GM12878 (cell line): ENCODE data around the gene OR2D3. TPM values are rescaled to one million over a fixed set of nuclear protein-coding genes. Genes with fewer than 3 reads are reported as not detected.

Experiments used
- ATAC-seq: fragments of 200-7000 bp; cut with Tn5 transposase; 3 replicates; pipeline ENCODE4 v1.9.1; 2020; ENCODE audit warnings: mild to moderate bottlenecking, moderate library complexity
- BruUV-seq: library from RNA; stranded (reverse); fragments of 400-500 nt; replicated peaks from 2 replicates; lab custom pipeline; 2021; lab: Mats Ljungman, UMichigan
- CTCF ChIA-PET: fragments of 300-600 bp; sonication (Branson Sonifier 250); formaldehyde crosslinking; extraction: SDS; loops from one replicate; lab custom pipeline; 2021; ENCODE audit warnings: inconsistent platforms; lab: Yijun Ruan, JAX
- POLR2A ChIA-PET: fragments of 350-600 bp; formaldehyde crosslinking; extraction: SDS; loops from one replicate; lab custom pipeline; 2021; ENCODE audit warnings: inconsistent platforms; lab: Charles Lee
- RAD21 ChIA-PET: fragments of 300-600 bp; sonication (Branson Sonifier 250); formaldehyde crosslinking; loops from one replicate; lab custom pipeline; 2023; ENCODE audit warnings: antibody characterized with exemption; ENCODE audit not compliant: unreplicated experiment; lab: Charles Lee
- SMC1A ChIA-PET: fragments of 300-600 bp; sonication (Branson Sonifier 250); formaldehyde crosslinking; loops from one replicate; lab custom pipeline; 2023; ENCODE audit not compliant: unreplicated experiment, uncharacterized antibody; lab: Charles Lee
- DNase-seq: peaks from one replicate; pipeline ENCODE4 v3.0.0-alpha.2; 2011; ENCODE audit warnings: low read depth, low spot score
- FAIRE-seq: peaks from 3 replicates; lab custom pipeline; 2011; peaks lifted over from hg19 to GRCh38; lab: Jason Lieb, UNC
- H2AFZ ChIP-seq: 2 replicates; pipeline ENCODE4 v1.6.0; 2011; ENCODE audit warnings: low read depth, low read length, control low read depth; ENCODE audit not compliant: control insufficient read depth
- H3K27ac ChIP-seq: 2 replicates; pipeline ENCODE4 v1.5.1; 2011; ENCODE audit warnings: control low read depth; ENCODE audit not compliant: control insufficient read depth, insufficient read depth
- H3K27me3 ChIP-seq, 2 experiments: replicated peaks in 1 of 2; 2 replicates each; pipeline versions ENCODE4 v1.6.0 to v1.6.1; 2011; ENCODE audit warnings: low read length in 1 of 2; ENCODE audit not compliant: control insufficient read depth in 2 of 2, insufficient read depth in 2 of 2
- H3K36me3 ChIP-seq, 2 experiments: 2 replicates each; pipeline ENCODE4 v1.5.1; 2011; ENCODE audit warnings: low read length in 1 of 2; ENCODE audit not compliant: control insufficient read depth in 2 of 2, insufficient read depth in 2 of 2
- H3K4me1 ChIP-seq: 2 replicates; pipeline ENCODE4 v1.6.1; 2011; ENCODE audit warnings: mild to moderate bottlenecking, low read length, moderate library complexity, mixed read lengths; ENCODE audit not compliant: control insufficient read depth, insufficient read depth
- H3K4me2 ChIP-seq: 2 replicates; pipeline ENCODE4 v1.6.0; 2011; ENCODE audit warnings: control low read depth; ENCODE audit not compliant: control insufficient read depth, insufficient read depth
- H3K4me3 ChIP-seq: fragments of 200-600 bp; sonication (generic); 2 replicates; pipeline ENCODE4 v1.5.1; 2016
- H3K79me2 ChIP-seq: 2 replicates; pipeline ENCODE4 v1.6.0; 2011; ENCODE audit warnings: low read length; ENCODE audit not compliant: control insufficient read depth, insufficient read depth
- H3K9ac ChIP-seq: 2 replicates; pipeline ENCODE4 v1.8.0; 2011; ENCODE audit warnings: low read length, control low read depth, mixed read lengths; ENCODE audit not compliant: control insufficient read depth, insufficient read depth
- H3K9me3 ChIP-seq: replicated peaks from 3 replicates; pipeline ENCODE4 v1.5.1; 2011; ENCODE audit warnings: mild to moderate bottlenecking, low read length; ENCODE audit not compliant: control insufficient read depth, insufficient read depth
- H4K20me1 ChIP-seq: 2 replicates; pipeline ENCODE4 v1.6.0; 2011; ENCODE audit not compliant: control insufficient read depth, insufficient read depth
- EGR1 ChIP-seq, 2 experiments: IDR thresholded peaks; 1 replicate in 1 of 2; 2 replicates in 1 of 2; pipeline ENCODE4 v1.6.1; 2011 to 2012; ENCODE audit warnings: low read depth in 2 of 2, low read length in 2 of 2, borderline replicate concordance in 1 of 2, mild to moderate bottlenecking in 1 of 2, moderate library complexity in 1 of 2
- KAT2A ChIP-seq: conservative IDR thresholded peaks from 2 replicates; pipeline ENCODE4 v1.6.1; 2011; ENCODE audit warnings: low read depth, low read length; ENCODE audit not compliant: control insufficient read depth
- KLF5 ChIP-seq: fragments of 450-650 bp; IDR thresholded peaks from 2 replicates; pipeline ENCODE4 v1.6.1; 2014; ENCODE audit warnings: mild to moderate bottlenecking; ENCODE audit not compliant: partially characterized antibody
- MEF2A ChIP-seq: IDR thresholded peaks from 2 replicates; pipeline ENCODE4 v1.6.1; 2011; ENCODE audit warnings: low read depth, mild to moderate bottlenecking, low read length, moderate library complexity; ENCODE audit not compliant: insufficient read depth
- POLR2AphosphoS2 ChIP-seq: IDR thresholded peaks from 2 replicates; pipeline ENCODE4 v1.6.1; 2011; ENCODE audit warnings: low read depth, mild to moderate bottlenecking, low read length, improper control_type of control experiment, moderate library complexity
- RBBP5 ChIP-seq: fragments of 200-600 bp; sonication (generic); conservative IDR thresholded peaks from 2 replicates; pipeline ENCODE4 v1.6.1; 2016
- RFX5 ChIP-seq: IDR thresholded peaks from 2 replicates; pipeline ENCODE4 v1.6.1; 2011; ENCODE audit warnings: low read depth, low read length, improper control_type of control experiment
- SRF ChIP-seq, 2 experiments: IDR thresholded peaks; 2 replicates each; pipeline ENCODE4 v1.6.1; 2011; ENCODE audit warnings: low read depth in 2 of 2, low read length in 2 of 2, mild to moderate bottlenecking in 1 of 2, moderate library complexity in 1 of 2
- YBX1 ChIP-seq: fragments of 450-650 bp; IDR thresholded peaks from 2 replicates; pipeline ENCODE4 v1.6.1; 2016; ENCODE audit warnings: antibody characterized with exemption
- WGBS: methylation state at CpG from one replicate; pipeline ENCODE4 v1.1.6; 2016; ENCODE audit warnings: low lambda C conversion rate; ENCODE audit not compliant: insufficient replicate concordance, insufficient coverage; ENCODE audit errors: missing lambda C conversion rate; 5-methylcytosine and 5-hydroxymethylcytosine counted together
- in situ Hi-C: fragments of 300-500 bp; cut with MboI; formaldehyde crosslinking; loops from 9 replicates; pipeline ENCODE4 v1.14.3; 2018; ENCODE audit warnings: mixed read lengths
- intact Hi-C: fragments of 100-400 bp; cut with micrococcal nuclease; formaldehyde crosslinking; loops from one replicate; pipeline ENCODE4 v1.14.2; 2022; ENCODE audit not compliant: unreplicated experiment
- polyA plus RNA-seq, 11 experiments: library from polyadenylated mRNA; depleted of rRNA in 4 of 11; unstranded in 6 of 11; stranded (reverse) in 5 of 11; fragments of >200 nt; fragmentation: Nextera tagmentation in 4 of 11; fragmentation: Illumina TruSeq in 1 of 11; extraction: Ambion mirVana in 4 of 11; extraction: Trizol in 1 of 11; gene quantifications; 1 replicate in 1 of 11; 2 replicates in 10 of 11; pipeline versions ENCODE4 v1.2.1 to v1.2.3, GENCODE V29; 2011 to 2016; ENCODE audit warnings: inconsistent platforms in 2 of 11, missing spikeins in 2 of 11, low read depth in 1 of 11
- total RNA-seq, 4 experiments: library from RNA; depleted of rRNA in 3 of 4; stranded (reverse); fragments of >200 nt in 3 of 4; fragmentation: Illumina TruSeq in 1 of 4; extraction: Trizol in 1 of 4; gene quantifications; 2 replicates each; pipeline versions ENCODE4 v1.2.1 to v1.2.3, GENCODE V29; 2013 to 2021
- TF ChIP-seq, protein P1 (sequence below): fragments of 450-650 bp; IDR thresholded peaks from 2 replicates; pipeline ENCODE4 v1.6.1; 2016; ENCODE audit warnings: mild to moderate bottlenecking
- TF ChIP-seq, protein P2 (sequence below): IDR thresholded peaks from 2 replicates; pipeline ENCODE4 v1.6.1; 2012; ENCODE audit warnings: low read depth, low read length, improper control_type of control experiment
- TF ChIP-seq, protein P3 (sequence below): fragments of 450-650 bp; IDR thresholded peaks from 2 replicates; pipeline ENCODE4 v1.6.1; 2017; ENCODE audit warnings: mild to moderate bottlenecking
- TF ChIP-seq, protein P4 (sequence below): IDR thresholded peaks from 2 replicates; pipeline ENCODE4 v1.6.1; 2011; ENCODE audit warnings: borderline replicate concordance, low read depth, mild to moderate bottlenecking, moderate library complexity, low read length; ENCODE audit not compliant: insufficient read depth, poor library complexity, severe bottlenecking
- TF ChIP-seq, protein P5 (sequence below): fragments of 450-650 bp; formaldehyde crosslinking; IDR thresholded peaks from 2 replicates; pipeline ENCODE4 v1.4.0; 2020; ENCODE audit warnings: mild to moderate bottlenecking, moderate library complexity

OR2D3 gene
- total and polyA plus RNA-seq, 10 of the 15 experiments (the other 5 are each of a cell fraction or from before 2014, with no cell fraction given) = 0.20 TPM; not detected in 9

DNA sequence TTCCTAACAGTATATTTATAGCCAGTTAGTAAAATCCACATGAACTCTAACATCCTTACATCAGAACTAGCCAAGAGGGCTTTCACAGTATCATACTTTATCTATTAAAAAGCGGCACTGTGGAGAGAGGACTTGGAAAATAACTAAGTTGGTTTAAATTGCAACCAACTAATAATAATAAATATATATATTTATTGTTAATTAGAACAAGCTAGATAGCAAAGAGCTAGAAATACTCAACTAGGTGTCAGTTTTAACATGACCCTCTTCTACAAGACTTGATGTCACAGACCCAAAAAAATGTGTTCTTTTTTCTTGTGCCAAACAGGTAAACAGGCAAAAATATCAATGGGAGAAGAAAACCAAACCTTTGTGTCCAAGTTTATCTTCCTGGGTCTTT lies at the start of gene OR2D3 (continued):
- TF ChIP-seq RFX5 (no peak), POLR2AphosphoS2 (no peak)
- TF ChIP-seq, protein P1, sequence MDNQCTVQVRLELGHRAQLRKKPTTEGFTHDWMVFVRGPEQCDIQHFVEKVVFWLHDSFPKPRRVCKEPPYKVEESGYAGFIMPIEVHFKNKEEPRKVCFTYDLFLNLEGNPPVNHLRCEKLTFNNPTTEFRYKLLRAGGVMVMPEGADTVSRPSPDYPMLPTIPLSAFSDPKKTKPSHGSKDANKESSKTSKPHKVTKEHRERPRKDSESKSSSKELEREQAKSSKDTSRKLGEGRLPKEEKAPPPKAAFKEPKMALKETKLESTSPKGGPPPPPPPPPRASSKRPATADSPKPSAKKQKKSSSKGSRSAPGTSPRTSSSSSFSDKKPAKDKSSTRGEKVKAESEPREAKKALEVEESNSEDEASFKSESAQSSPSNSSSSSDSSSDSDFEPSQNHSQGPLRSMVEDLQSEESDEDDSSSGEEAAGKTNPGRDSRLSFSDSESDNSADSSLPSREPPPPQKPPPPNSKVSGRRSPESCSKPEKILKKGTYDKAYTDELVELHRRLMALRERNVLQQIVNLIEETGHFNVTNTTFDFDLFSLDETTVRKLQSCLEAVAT = no peak
- TF ChIP-seq, protein P2, sequence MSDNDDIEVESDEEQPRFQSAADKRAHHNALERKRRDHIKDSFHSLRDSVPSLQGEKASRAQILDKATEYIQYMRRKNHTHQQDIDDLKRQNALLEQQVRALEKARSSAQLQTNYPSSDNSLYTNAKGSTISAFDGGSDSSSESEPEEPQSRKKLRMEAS = no peak
- TF ChIP-seq, protein P3, sequence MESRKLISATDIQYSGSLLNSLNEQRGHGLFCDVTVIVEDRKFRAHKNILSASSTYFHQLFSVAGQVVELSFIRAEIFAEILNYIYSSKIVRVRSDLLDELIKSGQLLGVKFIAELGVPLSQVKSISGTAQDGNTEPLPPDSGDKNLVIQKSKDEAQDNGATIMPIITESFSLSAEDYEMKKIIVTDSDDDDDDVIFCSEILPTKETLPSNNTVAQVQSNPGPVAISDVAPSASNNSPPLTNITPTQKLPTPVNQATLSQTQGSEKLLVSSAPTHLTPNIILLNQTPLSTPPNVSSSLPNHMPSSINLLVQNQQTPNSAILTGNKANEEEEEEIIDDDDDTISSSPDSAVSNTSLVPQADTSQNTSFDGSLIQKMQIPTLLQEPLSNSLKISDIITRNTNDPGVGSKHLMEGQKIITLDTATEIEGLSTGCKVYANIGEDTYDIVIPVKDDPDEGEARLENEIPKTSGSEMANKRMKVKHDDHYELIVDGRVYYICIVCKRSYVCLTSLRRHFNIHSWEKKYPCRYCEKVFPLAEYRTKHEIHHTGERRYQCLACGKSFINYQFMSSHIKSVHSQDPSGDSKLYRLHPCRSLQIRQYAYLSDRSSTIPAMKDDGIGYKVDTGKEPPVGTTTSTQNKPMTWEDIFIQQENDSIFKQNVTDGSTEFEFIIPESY = no peak
- TF ChIP-seq, protein P4, sequence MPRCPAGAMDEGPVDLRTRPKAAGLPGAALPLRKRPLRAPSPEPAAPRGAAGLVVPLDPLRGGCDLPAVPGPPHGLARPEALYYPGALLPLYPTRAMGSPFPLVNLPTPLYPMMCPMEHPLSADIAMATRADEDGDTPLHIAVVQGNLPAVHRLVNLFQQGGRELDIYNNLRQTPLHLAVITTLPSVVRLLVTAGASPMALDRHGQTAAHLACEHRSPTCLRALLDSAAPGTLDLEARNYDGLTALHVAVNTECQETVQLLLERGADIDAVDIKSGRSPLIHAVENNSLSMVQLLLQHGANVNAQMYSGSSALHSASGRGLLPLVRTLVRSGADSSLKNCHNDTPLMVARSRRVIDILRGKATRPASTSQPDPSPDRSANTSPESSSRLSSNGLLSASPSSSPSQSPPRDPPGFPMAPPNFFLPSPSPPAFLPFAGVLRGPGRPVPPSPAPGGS = no peak
- TF ChIP-seq, all 136 proteins: peak for 0

DNA sequence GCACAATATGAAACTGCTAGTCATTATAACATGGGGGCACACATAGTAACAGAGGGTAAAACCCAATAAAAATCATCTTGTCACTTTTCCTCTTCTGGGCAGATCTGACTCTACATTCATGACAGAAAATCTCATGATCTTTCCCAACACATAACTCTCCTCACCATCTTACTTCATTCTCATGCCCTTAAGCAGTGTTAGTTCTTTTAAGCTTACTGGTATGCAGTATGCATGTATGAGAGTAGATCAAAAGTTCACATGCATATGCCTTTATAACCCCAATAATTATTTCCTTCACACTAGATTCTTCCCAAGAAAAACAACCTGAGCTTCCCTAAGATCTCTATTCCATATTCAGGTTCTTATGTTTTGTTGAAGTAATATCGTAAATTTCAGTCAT lies 49.5 kb upstream of the OR2D3 start:
- H3K4me2 ChIP-seq = no peak overlapping the region
- H3K9me3 ChIP-seq = no peaks in the 10 kb centered on the region
- no peak overlapping the region for H2AFZ ChIP-seq
- H3K79me2 ChIP-seq = no peaks in the 10 kb centered on the region
- no peak overlapping the region for H3K4me3 ChIP-seq
- no TSS peak for BruUV-seq
- H3K9ac ChIP-seq = no peak overlapping the region
- WGBS = 0% methylated on average over 1 of the region's 1 CpG
- no peaks in the 10 kb centered on the region for H3K4me1 ChIP-seq
- H4K20me1 ChIP-seq = no peaks in the 10 kb centered on the region
- in situ Hi-C loops = no loop called here
- ChIA-PET RAD21 (no interaction called here), SMC1A (no interaction called here), POLR2A (no interaction called here), CTCF (interaction anchor here (0.8 kb wide), 1 partner anchor 9 kb away, joined by 3 read pairs; no protein-coding TSS in a partner anchor)
- H3K27ac ChIP-seq = no peak overlapping the region
- H3K36me3 ChIP-seq = no peaks in the 10 kb centered on the region
- DNase-seq = no peak
- no peak for ATAC-seq
- FAIRE-seq = no peak
- no peaks in the 10 kb centered on the region for H3K27me3 ChIP-seq
- intact Hi-C loops = no loop called here
- TF ChIP-seq MEF2A (no peak), EGR1 (IDR thresholded peaks at IDR 0.05; ENCODE audit: borderline replicate concordance in 1 of 2, low read depth in 2 of 2, low read length in 2 of 2) (no peak), KAT2A (no peak), KLF5 (no peak), RBBP5 (no peak), SRF (IDR thresholded peaks at IDR 0.05; ENCODE audit: low read depth in 2 of 2, low read length in 2 of 2) (no peak), YBX1 (no peak)
- TF ChIP-seq, protein P5, sequence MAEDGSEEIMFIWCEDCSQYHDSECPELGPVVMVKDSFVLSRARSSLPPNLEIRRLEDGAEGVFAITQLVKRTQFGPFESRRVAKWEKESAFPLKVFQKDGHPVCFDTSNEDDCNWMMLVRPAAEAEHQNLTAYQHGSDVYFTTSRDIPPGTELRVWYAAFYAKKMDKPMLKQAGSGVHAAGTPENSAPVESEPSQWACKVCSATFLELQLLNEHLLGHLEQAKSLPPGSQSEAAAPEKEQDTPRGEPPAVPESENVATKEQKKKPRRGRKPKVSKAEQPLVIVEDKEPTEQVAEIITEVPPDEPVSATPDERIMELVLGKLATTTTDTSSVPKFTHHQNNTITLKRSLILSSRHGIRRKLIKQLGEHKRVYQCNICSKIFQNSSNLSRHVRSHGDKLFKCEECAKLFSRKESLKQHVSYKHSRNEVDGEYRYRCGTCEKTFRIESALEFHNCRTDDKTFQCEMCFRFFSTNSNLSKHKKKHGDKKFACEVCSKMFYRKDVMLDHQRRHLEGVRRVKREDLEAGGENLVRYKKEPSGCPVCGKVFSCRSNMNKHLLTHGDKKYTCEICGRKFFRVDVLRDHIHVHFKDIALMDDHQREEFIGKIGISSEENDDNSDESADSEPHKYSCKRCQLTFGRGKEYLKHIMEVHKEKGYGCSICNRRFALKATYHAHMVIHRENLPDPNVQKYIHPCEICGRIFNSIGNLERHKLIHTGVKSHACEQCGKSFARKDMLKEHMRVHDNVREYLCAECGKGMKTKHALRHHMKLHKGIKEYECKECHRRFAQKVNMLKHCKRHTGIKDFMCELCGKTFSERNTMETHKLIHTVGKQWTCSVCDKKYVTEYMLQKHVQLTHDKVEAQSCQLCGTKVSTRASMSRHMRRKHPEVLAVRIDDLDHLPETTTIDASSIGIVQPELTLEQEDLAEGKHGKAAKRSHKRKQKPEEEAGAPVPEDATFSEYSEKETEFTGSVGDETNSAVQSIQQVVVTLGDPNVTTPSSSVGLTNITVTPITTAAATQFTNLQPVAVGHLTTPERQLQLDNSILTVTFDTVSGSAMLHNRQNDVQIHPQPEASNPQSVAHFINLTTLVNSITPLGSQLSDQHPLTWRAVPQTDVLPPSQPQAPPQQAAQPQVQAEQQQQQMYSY (CRISPR knock-in tag) = no peak
